Activated CD4-positive, alpha-beta memory T cell treated with anti-CD3 and anti-CD28 coated beads for 36 hours (primary cell): ENCODE results near the gene ZRANB1. TPM values are rescaled to one million over a fixed set of nuclear protein-coding genes. Genes with fewer than 3 reads are reported as not detected.
A peak's percentile ranks its signal among the peaks of the same experiment; 100 is the strongest.

Source experiments
- CTCF ChIA-PET: fragments of 350-600 bp; sonication (Branson Sonifier 250); formaldehyde crosslinking; loops from one replicate; lab custom pipeline; 2021; ENCODE audit warnings: antibody characterized with exemption, inconsistent platforms; lab: Charles Lee
- POLR2A ChIA-PET: fragments of 350-600 bp; sonication (Branson Sonifier 250); formaldehyde crosslinking; loops from one replicate; lab custom pipeline; 2021; ENCODE audit warnings: antibody characterized with exemption; lab: Charles Lee
- DNase-seq: peaks from one replicate; pipeline ENCODE4 v3.0.0-alpha.2; 2020
- H3K27ac Mint-ChIP-seq: one replicate; pipeline ENCODE4 v1.8.0; 2021; ENCODE audit warnings: mixed read lengths
- H3K27me3 Mint-ChIP-seq: one replicate; pipeline ENCODE4 v1.8.0; 2021; ENCODE audit warnings: mixed read lengths
- H3K36me3 Mint-ChIP-seq: one replicate; pipeline ENCODE4 v1.8.0; 2021; ENCODE audit warnings: mixed read lengths
- H3K4me1 Mint-ChIP-seq: one replicate; pipeline ENCODE4 v1.8.0; 2021; ENCODE audit warnings: low read depth, mixed read lengths
- H3K4me3 Mint-ChIP-seq: one replicate; pipeline ENCODE4 v1.8.0; 2021; ENCODE audit warnings: mild to moderate bottlenecking, mixed read lengths
- H3K9me3 Mint-ChIP-seq: one replicate; pipeline ENCODE4 v1.8.0; 2021; ENCODE audit warnings: mixed read lengths
- intact Hi-C: fragments of 100-400 bp; cut with micrococcal nuclease; formaldehyde crosslinking; loops from one replicate; pipeline ENCODE4 v1.15.1; 2023
- total RNA-seq, 2 experiments: library from RNA; stranded (reverse); gene quantifications; one replicate each; pipeline ENCODE4 v1.2.3, GENCODE V29; 2021

Gene ZRANB1
- total RNA-seq, 2 experiments from 2014 or later, result 10.5 to 10.8 TPM

DNA sequence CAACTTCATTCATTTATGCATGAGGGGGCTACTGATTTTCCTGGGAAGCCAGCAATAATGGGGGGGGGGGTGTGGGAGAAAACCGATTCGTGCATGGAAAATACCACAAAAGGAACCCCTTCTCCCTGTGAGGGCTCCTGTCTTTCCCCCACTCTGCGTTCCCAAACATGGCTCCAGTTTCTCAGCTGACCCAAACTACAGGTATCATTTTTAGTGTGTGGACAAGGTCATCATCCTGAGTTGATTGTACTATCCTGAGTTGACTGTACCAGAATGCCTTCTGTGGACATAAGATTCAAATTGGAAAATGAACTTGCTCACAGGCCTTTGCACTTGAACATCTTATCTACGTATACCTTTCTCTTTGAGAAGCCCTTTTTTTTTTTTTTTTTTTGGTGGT is 49.9 kb downstream of the ZRANB1 start:
- DNase-seq, result peak; percentile 3
- intact Hi-C loops, result no loop called here
- Mint-ChIP-seq H3K27me3 (no peaks in the 10 kb centered on the region), H3K36me3 (peaks cover 4% of the 10 kb centered on the region), H3K9me3 (no peaks in the 10 kb centered on the region), H3K4me1 (peaks cover 2% of the 10 kb centered on the region), H3K27ac (no peak overlapping the region), H3K4me3 (no peak overlapping the region)
- CTCF ChIA-PET, result interaction anchor here (0.7 to 1.3 kb wide), 10 partner anchors 9 to 943 kb away, joined by 3 to 5 read pairs (median 4); partner anchors contain the start of gene ABRAXAS2
- POLR2A ChIA-PET, result no interaction called here

DNA sequence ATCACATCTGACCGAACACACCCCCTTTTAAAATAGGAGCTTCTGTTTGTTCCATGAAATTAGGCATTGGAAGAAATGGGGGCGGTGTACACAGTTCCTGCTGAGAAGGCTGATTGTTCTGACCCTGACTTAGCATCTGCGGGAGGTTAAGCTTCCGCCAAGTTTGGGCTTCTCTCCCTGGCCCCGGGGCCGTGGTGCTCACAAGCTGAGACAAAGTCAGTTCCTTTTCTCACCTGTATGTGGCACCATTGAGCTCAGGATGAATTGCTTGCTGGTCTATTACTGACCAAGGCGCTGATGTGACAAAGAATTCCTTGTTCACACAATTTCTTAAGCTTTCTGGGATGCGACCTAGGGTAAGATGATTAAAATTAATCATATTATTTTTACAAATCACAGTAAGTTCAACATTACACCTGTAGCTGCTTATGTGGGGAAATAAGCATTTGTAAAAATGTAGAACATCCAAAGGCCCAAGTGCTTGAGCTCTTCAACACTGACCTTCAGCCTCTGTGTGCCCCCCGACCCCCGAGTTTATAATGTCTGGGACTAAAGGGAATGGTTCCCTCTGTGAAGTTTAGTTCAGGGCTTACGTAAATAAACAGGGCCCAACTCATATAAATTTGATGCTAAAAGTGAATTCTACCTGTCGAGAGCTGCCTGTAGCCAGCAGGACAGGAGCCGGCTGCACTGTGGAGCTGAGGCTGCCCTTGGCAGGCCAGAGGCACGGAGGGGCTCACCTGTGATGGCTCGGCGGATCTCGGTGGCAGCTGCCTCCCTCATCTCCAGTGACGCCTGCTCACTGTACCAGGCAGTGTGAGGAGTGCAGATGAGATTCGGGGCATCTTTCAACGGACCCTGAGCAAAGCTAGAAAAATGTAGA is 50.8 kb downstream of the ZRANB1 start:
- H3K4me1 Mint-ChIP-seq, result peaks cover 2% of the 10 kb centered on the region
- intact Hi-C loops, result no loop called here

DNA sequence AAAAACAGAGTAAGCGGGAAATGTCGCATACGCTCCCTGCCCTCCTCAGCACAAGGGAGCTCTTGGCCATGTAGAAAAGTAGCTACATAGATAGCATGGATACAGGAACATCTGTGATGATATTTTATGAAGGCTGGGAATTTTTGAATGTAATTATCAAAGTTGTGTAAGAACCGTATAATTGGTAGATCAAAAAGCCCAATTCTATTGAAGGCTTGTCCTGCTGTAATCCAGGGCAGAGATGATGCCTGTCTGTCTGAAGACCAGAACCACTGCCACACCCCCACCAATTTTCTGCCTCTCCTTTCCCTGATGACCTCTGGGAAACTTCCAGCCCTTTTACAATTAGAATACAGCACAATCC is 51.4 kb downstream of the ZRANB1 start:
- Mint-ChIP-seq H3K36me3 (peaks cover 4% of the 10 kb centered on the region), H3K9me3 (no peaks in the 10 kb centered on the region), H3K27ac (no peak overlapping the region), H3K4me1 (peaks cover 2% of the 10 kb centered on the region), H3K4me3 (no peak overlapping the region), H3K27me3 (no peaks in the 10 kb centered on the region)
- ChIA-PET POLR2A (no interaction called here), CTCF (interaction anchor here (1.0 to 1.7 kb wide), 4 partner anchors 17 to 125 kb away, joined by 3 to 6 read pairs (median 4); no protein-coding TSS in a partner anchor)
- intact Hi-C loops, result no loop called here
- no peak for DNase-seq

More for the DNA sequence above, 50.8 kb downstream of the ZRANB1 start:
- Mint-ChIP-seq H3K27me3 (no peaks in the 10 kb centered on the region), H3K36me3 (peaks cover 4% of the 10 kb centered on the region), H3K9me3 (no peaks in the 10 kb centered on the region), H3K27ac (no peak overlapping the region), H3K4me3 (no peak overlapping the region)
- CTCF ChIA-PET, result interaction anchor here (0.6 to 1.7 kb wide), 14 partner anchors 10 to 198 kb away, joined by 3 to 6 read pairs (median 4); partner anchors contain the start of gene ABRAXAS2
- peak; percentile 27 for DNase-seq
- POLR2A ChIA-PET, result no interaction called here

DNA sequence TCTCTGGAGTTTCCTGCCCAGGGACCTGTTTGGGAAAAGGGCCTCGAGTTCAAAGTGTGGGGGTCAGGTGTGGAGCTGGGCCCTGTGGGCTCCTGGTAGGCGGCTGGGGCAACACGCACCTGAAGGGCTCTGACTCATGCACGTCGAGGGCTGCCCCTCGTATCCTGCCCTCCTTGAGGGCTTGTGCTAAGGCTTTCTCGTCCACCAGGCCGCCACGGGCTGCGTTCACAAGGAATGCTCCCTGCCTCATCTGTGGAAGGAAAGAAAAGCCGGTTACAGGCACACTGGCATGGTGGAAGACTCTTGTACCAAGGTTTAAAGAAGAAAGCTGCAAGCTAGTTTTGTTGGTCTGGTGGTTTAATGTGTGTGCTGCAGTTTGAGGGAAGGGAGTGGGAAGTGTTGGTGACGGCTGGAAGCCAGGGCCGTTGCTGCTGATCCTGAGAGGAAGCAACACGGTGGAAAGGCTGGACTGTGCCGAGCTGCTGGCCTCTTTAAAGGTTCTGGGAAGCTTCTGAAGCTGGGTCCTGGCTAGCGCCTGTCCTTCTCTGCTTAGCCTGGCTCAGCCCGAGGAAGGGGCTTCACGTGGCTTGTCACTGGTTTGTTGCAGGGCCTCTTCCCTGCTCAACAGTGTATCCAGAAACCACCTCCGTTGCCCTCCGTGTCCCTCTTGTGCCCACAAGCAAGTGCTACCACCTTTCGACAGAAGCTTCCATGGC is 52.0 kb downstream of the ZRANB1 start:
- no peak overlapping the region for H3K27ac Mint-ChIP-seq
- peak; percentile 7 for DNase-seq
- H3K4me1 Mint-ChIP-seq, result no peaks in the 10 kb centered on the region
- no peaks in the 10 kb centered on the region for H3K9me3 Mint-ChIP-seq
- peaks cover 4% of the 10 kb centered on the region for H3K36me3 Mint-ChIP-seq
- intact Hi-C loops, result no loop called here
- no peak overlapping the region for H3K4me3 Mint-ChIP-seq
- no peaks in the 10 kb centered on the region for H3K27me3 Mint-ChIP-seq
- ChIA-PET POLR2A (no interaction called here), CTCF (interaction anchor here (1.7 kb wide), 1 partner anchor 125 kb away, joined by 3 read pairs; no protein-coding TSS in a partner anchor)

DNA sequence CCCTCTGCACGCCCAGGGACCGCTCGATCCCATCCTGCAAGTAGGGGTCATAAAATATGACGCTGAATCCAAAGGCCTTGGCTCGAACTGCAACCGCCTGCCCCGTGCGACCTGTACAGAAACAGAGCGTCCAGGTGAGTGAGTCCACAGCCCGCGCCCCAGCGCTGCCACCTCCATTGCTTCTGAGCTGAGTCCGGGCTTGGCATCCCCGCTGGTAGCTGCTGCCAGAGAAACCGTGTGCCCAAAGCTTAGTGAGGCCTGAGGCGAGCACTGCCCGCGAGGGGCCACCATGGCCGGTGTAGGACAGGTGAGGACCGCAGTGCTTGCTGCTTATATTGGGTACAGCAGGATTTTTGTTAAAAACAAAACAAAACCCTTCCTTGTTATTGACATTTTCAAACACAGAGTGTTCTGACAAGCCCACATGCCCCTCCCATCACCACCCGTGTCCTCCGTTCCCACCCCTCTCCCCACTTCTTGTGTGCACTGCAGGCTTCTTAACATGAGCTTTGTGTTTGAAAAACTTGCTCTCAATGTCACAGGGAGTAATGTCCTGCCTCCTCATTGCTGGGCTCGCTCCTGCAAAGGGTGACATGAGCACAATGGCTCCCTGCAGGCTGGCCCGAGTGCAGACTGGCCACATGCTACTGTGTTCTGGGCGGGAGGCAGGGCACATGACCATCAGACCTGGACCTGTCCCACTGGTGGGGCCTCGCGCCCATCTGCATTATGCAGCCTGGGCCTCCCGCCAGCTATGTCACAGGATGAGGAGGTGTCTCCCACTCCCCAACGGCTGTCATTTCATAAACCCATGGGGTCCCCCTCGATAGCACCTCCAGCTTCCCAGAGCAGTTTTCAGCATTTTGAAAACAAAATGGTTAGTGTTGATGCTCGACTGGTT is 52.9 kb downstream of the ZRANB1 start:
- Mint-ChIP-seq H3K27me3 (peaks cover 3% of the 10 kb centered on the region), H3K9me3 (no peaks in the 10 kb centered on the region), H3K36me3 (no peaks in the 10 kb centered on the region), H3K4me3 (no peak overlapping the region), H3K27ac (no peak overlapping the region), H3K4me1 (no peaks in the 10 kb centered on the region)
- intact Hi-C loops, result no loop called here
- ChIA-PET CTCF (no interaction called here), POLR2A (no interaction called here)
- DNase-seq, result peak; percentile 5

DNA sequence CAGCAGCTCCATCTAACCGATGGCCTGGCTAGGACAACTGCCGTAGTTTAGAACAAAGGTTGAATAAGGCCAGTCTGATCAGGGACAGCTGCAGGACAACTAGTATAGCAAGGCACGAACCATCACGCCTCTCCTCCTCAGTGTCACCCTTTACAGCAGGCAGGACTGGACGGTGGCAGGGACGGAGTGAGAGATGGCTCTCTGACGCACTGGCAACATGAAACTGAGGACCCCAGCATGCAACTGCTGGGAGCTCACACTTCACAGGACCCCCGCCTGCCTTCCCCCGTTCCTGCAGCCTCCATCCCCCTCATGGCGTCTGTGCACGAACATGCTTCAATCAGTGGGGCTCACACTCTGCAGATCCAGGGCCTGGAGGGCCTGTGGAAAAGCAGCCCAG is 53.7 kb downstream of the ZRANB1 start:
- Mint-ChIP-seq H3K36me3 (no peaks in the 10 kb centered on the region), H3K27ac (no peak overlapping the region), H3K4me1 (no peaks in the 10 kb centered on the region), H3K9me3 (no peaks in the 10 kb centered on the region), H3K4me3 (no peak overlapping the region), H3K27me3 (peaks cover 4% of the 10 kb centered on the region)
- ChIA-PET POLR2A (no interaction called here), CTCF (no interaction called here)
- peak; percentile 4 for DNase-seq
- intact Hi-C loops, result no loop called here

DNA sequence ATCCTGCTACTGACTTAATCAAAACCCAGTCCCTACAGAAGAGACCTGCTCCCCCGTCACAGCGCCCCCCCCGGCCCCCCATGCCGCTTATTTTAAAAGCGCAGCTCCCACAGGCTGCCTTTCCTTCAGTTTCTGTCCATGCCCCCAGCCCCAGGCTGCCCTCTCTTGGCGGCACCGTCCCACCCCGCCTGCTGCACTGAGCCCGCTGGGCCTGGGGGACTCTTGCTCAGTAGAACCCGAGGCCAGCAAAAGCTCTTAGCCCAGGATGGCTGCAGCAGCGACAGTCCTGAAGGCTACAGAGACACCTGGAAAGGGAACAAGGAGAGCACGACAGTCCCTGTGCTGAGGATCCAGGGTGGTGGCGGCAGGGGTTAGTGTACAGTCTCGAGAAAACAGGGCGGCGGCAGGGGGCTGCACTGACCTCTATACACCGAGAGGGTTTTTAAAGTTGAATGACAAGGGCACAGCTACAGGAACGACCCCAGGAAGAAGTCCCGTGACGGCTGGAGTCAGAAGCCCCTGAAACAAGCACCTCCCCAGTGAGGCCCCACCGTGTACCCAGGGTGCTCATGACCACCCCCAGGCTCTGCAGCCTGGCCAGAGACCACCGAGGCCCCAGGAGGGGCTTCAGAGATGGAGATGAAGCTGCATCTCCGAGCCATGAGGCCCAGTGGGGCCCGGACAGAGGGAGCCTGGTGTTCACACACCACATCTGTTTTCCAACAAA is 54.4 kb downstream of the ZRANB1 start:
- peak; percentile 5 for DNase-seq
- intact Hi-C loops, result no loop called here
- Mint-ChIP-seq H3K9me3 (no peaks in the 10 kb centered on the region), H3K27me3 (peaks cover 6% of the 10 kb centered on the region), H3K4me3 (no peak overlapping the region), H3K4me1 (no peaks in the 10 kb centered on the region), H3K27ac (no peak overlapping the region), H3K36me3 (no peaks in the 10 kb centered on the region)
- POLR2A ChIA-PET, result no interaction called here
- CTCF ChIA-PET, result interaction anchor here (0.6 kb wide), 1 partner anchor 57 kb away, joined by 3 read pairs; no protein-coding TSS in a partner anchor

DNA sequence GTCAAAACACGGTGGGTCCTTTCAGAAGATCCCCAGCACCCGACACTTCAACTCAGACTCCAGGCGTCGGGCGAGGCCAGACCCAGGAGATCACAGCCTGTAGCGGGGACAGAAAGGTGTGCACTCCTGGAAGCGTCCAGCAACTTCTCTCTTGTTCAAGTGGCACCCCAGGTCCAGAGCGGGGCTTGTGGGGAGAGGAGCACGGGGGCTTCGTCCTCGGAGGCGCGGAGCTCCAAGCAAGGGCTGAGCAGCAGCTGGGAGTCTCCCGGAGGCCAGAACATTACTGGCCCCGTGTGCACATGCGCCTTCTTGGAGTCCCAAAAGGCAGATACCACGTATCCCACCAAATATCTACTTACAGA is 54.9 kb downstream of the ZRANB1 start:
- no peak overlapping the region for H3K4me3 Mint-ChIP-seq
- H3K27me3 Mint-ChIP-seq, result peaks cover 6% of the 10 kb centered on the region
- POLR2A ChIA-PET, result no interaction called here
- intact Hi-C loops, result no loop called here
- H3K4me1 Mint-ChIP-seq, result no peaks in the 10 kb centered on the region
- CTCF ChIA-PET, result interaction anchor here (0.6 kb wide), 1 partner anchor 58 kb away, joined by 3 read pairs; no protein-coding TSS in a partner anchor
- no peaks in the 10 kb centered on the region for H3K9me3 Mint-ChIP-seq
- no peak overlapping the region for H3K27ac Mint-ChIP-seq
- H3K36me3 Mint-ChIP-seq, result no peaks in the 10 kb centered on the region
- no peak for DNase-seq

DNA sequence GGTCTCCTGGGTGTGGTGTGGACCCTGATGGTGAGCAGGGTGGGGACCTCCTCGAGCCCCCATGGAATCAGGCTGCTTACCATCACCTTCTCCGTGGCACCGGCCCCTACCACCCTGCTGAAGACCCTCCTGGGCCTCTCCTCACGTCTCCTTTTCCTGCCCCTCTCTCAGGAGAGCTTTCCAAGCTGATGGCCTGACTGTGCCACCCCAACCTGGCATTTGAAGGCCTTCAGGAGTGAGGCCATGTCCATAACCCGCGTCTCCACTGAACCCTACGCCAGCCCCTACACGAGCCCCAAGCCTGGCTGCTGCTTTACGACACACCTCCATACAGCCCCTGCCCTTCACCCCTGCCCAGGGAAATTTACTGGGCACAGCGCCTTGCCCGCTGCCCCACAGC is 55.4 kb downstream of the ZRANB1 start:
- CTCF ChIA-PET, result no interaction called here

DNA sequence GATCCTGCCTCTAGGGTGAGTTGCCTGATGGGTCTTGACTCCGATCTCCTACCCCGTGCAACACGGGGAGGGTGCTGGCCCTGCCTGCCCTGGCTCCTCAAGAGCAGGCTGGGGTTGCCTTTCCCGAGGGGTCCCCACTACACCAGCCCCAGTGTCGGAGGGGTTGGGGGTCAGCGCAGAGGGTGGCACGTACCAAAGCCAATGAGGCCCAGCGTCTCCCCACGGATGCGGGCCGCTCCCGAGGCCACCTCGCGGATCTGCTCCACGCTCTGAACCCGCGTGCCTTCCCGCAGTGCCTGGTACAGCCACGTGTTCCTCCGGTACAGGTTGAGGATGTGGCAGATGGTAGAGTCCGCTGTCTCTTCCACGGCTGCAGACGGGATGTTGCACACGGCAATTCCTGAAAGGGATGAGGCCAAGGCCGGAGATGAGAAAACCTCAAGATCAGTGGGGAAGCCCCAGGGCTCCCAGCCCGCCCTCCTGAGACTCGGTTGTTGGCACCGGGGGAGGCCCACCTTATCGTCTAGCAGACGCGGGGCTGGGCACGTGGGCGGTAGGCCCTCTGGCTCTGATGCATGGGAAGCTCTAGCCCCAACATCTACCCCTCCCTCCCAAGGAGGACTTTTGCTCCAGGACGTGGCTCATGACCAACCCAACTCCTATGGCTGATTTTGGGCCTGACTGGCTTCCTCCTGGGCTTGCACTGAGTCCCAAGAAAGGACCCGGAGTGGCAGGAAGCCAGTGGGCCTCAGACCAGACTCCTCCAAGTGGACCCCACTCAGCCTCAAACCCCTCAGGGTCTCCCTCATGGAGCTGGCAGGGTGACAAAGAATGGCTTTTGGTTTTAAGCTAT is 56.1 kb downstream of the ZRANB1 start:
- peaks cover 6% of the 10 kb centered on the region for H3K27me3 Mint-ChIP-seq
- POLR2A ChIA-PET, result no interaction called here
- intact Hi-C loops, result no loop called here
- no peak overlapping the region for H3K27ac Mint-ChIP-seq
- no peaks in the 10 kb centered on the region for H3K4me1 Mint-ChIP-seq
- CTCF ChIA-PET, result no interaction called here
- DNase-seq, result peak; percentile 3
- H3K9me3 Mint-ChIP-seq, result no peaks in the 10 kb centered on the region
- no peak overlapping the region for H3K4me3 Mint-ChIP-seq
- H3K36me3 Mint-ChIP-seq, result no peaks in the 10 kb centered on the region

More for the DNA sequence above, 55.4 kb downstream of the ZRANB1 start:
- H3K4me3 Mint-ChIP-seq, result no peak overlapping the region
- no peaks in the 10 kb centered on the region for H3K36me3 Mint-ChIP-seq
- DNase-seq, result no peak
- intact Hi-C loops, result no loop called here
- POLR2A ChIA-PET, result no interaction called here
- no peaks in the 10 kb centered on the region for H3K4me1 Mint-ChIP-seq
- no peak overlapping the region for H3K27ac Mint-ChIP-seq
- H3K9me3 Mint-ChIP-seq, result no peaks in the 10 kb centered on the region
- peaks cover 6% of the 10 kb centered on the region for H3K27me3 Mint-ChIP-seq
